ENCODE results near the gene HOXA2.

HOXA2 gene

DNA sequence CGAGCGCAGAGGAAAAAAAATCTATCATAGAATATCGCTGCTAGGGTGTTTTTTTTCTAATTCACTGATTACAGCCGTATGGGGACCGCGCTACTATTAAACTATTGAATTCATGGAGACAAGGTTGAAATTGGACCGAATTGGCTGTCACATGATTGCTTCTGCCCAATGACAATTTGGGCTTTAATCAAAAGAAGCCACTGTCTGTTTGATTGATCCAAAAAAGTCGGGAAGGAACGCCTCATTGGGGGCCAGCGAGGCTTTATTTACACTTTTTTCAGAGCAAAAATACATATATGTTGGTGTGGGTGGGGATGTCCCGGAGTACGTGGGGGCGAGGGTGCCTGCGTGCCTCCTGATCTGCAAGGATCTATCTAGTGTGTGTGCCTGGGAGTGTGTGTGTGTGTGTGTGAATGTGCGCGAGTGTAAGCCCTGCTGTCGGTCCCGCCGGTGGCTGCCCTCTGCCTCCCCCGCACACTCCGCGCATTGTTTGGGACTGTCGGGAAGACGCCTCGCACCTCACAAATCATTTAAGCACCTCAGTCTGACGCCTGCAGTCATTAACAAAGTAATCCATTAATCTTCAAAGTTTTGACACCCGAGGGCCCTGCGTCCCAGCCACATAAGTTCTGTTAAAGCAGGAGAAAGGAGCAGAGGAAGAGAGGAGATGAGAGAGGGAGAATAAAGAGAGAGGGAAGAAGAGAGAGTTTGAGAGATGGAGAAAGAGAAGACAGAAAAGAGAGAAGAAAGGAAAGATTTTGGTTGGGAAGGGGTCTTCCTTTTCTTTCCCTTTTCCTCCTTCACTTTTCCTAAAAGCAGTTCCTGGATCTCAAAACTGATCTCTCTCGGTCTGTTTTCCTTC, at the start of gene HOXA2:
TSS of gene HOXA2 (minus strand) at position 103 of the 862 bp plus-strand sequence. CDS start 183 bp downstream, outside the sequence.
- DNase-seq, result no peak

DNA sequence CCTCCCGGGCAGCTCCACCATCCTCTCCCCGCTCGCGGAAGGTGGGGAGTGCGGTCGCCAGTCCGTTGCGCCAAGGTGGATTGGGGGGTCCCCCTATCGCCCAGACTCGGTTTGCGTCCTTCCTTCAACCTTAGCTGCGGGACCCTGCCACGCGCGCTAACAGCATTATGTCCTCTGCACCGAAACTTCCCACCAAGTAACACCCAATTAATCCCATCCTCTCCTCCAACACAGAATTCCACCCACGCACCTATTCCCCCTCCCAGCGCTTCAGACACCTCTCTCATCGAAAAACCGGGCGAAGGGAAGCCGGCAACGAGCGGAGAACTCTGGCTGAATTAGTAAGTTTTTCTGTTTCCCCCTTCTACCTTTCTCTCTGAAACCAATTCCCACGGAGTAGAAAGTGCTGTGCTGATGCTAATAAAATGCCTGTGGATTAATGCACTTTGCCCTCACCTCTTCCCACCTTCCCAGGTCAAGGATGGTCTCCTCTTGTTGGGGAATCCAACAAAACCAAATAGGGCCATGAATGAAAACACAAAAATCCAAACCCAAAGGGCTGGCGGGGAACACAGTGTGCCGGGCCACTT, 49.0 kb upstream of the HOXA2 start:
- no peak for DNase-seq

DNA sequence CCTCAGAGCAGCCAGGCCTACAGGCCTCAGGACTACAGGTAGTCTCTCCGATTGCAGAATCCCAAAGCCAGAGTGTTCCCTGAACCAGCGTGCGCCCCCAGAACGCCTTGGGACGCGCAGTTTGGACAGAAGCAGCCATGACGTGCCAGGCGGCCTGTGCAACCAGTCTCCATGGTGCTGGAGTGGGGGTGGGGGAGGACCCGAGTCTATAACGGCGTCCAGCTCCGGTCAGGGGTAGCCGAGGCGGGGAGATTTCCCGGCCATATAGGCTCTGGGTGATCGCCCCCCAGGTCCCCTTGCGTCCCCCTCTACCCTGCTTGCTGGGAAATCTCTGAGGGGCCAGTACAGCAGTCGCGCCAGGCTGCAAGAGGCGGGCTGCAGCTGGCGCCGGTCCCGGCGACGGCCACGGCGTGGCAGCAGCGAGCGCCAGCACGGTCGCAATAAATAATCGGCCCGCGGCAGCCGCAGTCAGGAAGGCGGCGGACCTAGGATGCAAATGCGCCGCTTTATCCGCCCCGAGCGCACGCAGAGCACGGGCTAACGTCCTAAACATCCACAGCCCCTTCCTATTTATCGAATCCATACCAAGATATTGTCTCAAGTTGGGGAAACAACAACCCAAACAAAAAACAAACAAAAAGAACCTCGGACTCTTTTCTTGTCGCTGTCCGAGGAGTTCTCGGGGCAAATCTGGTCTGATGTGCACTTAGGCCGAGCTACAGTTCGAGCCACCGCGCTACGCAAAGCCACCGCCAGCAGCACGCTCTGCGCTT, 48.3 kb upstream of the HOXA2 start:
- no peak for DNase-seq

DNA sequence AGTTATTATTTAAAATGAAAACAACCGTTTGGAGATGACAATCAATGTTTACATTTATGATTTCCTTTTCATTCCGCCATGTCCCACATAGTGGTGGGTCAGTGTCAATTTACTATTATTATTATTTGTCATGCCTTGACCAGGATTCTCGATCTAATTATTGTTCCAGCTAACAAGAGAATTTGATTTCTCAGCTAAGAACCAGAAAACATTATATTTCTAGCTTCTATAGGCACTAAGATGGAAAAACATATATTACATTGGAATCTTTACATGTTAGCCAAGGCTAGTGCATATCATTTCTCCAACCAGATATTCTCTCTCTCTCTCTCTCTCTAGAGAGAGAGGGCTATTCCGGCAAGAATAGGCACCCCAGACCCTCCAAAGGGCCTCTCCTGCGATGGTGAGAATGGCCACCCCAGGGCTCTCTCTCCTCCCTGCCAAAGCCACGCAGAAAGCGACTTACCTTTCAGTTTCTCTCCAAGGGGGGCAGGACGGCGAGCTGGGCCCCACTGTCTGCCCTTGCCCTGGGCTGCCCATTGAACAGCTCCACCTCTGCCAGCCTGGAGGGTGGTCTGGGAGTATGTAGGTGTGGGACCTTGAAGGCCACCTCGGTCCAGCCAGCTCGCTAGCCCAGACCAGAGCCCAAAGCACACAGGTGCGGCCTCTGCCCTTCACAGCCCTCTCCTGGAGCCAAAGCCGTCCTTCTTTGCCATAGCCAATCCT, 47.5 kb upstream of the HOXA2 start:
- no peak for DNase-seq

DNA sequence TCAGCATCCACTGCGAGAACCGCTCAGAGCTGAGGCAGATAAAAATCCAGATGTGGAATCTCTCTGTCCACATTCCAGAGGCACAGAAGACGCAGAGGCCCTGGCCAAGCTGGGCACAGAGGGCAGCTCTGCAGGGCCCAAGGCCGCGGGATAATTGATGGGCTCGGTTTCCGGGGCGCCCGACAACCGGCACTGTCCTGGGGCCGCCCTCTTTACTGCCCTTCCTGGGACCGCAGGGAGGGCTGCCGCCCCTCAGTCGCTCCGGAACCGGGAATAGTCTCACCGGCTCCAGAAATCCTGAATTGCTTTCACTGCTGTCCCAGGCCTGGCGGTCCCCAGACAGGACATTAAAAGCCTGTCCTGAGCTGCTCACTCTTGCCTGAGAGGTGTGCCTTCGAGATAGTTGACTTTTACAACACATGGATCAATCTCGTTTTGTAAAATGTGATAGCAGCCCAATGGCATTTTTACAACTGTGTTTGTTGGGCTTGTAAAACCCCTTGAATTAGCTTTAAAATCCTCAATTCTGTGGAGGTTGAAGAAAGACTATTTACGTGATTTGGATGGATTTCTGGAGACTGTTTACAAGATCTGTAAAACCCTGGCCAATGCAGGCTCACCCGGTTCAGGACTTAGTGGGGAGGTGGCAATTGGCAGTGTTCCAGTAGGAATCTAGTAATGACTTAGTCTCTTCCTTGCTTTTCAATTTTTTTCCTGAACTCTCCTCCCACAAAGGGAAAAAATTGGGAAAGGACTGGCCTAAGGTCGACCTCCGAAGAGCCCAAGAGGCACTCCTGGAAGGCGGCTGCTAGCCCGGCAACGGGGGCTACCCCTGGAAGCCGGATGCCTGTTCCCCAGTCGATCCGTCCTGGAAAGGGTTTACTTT, 46.5 kb upstream of the HOXA2 start:
- no peak for DNase-seq

DNA sequence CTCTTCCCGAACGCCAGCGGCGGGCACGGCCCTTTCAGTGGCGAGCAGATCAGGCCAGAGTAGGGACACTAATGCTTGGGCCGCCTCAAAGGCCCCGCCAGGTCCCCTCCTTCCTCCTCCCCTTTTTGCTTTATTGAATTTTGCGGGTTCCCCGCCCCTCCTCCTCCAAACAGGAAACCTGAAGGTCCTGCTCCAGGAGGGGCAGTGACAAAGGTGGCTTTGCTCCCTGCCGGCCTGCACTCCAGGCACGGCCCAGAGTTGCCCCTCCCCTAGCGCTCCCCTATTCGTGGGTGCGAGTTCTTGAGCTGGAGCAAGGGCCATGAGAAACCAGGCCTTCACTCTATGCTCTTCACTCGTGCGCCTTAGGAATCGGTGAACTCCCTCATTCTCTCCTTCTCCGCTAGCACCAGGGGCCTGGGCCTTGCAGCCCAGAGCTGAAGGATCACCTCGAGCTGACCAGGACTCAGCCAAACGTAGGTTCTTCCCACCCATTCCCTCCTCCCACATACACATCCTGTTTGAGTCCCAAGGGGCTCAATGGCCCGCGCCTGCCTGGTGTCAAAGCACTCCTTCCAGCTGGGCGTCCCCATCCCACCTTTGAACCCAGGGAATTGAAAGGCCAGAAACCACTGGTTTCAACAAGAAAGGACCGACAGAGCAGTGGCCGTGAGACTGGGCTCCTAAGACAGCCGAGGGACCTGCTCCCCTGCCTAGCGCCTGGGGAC, 45.7 kb upstream of the HOXA2 start:
- DNase-seq, result no peak

DNA sequence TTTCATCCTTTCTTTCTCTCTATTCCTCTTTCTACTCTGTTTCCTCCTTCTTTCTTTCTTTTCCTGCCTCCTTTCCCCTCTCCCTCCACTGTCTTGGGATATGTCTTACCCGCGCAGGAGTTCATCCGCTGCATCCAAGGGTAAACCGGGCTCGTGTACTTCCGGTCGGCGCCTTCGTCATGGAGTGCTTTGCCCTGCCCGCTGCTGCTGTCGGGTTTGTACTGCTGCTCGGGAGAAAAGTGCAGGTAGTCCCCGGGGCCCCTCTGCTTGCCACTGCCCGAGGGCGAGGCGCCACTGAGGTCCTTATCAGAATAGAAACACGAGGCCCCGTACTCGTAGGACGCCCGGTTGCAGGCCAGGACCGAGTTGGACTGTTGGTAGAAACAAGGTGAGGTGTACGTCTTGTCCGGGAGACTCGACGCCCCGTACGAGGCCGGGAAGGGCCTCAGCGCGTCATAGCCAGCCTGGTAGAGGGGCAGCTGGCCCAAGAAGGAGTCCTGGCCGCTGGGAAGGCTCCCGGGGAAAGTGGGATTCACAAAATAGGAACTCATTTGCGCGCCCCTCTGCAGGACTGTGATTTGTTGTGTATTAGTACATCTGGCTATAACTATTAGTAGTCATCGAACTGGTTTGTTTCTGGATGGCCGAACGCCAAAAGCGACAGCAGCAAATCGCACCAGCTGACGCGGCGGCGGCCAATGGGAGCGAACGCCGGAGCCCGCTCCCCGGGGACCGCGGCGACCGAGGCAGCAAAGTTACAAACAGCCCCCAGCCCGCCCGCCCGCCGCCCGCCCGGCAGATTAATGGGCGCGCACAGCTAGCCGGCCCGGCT, 44.9 kb upstream of the HOXA2 start, which contains the start of gene HOXA6:
TSS of gene HOXA6 (minus strand) at position 576 of the 832 bp plus-strand sequence. CDS start at position 551, 25 bp downstream.
- DNase-seq, result no peak

DNA sequence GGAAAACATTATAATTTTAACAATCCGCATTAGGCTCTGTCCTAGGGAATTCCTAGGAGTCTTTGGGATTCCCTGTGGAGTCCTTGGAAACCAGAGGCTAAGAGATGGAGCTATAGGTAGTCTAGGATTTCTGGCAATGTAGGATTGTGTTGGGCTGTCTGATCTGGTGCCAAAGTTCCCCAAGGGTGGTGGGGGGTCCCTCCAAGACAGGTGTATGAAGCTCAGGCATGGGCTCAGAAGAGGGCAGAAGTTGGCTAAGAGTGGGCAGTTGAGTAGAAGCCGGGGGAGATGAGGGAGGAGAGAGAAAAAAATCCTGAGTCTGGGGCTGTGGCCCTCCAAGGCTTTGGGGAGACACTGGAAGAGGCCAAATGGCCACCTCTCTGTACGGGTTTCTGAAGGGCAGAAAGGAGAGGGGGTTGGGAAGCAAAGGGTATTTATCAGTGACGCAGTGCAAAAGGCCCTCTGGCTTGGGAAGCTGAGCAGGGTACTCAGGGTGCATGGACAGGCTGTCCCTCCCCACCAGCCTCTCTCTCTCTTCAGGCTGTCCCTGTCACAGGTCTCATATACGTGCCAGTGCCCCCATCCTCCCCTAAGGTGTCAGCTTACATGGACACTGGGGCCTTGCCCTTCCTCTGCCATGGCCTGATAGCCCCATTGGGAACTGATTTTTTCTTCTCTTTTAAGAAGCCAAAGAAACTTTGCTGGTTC, 44.2 kb upstream of the HOXA2 start:
- no peak for DNase-seq

DNA sequence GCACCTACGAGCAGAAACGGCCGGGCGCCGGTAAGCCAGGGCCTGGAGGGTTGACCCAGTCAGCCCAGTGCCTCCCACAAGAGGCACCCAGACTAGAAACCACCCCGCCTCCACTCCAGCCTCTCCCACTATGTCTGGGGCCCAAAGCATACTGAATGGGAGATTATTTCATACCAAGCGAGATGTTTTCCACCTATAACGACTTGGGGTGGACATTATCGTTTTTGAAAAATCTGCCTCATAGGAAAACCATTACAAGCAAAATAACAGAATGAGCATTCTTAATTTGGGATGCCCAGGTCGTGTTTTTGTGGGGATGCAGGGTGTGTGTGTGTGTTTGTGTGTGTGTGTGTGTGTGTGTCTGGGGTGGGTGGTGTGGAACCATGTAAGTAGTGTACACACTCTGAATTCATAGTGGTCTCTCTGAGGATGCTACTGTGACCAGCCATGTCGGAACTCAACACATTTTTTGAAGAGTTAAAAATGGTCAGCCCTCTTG, 43.5 kb upstream of the HOXA2 start:
- DNase-seq, result no peak

DNA sequence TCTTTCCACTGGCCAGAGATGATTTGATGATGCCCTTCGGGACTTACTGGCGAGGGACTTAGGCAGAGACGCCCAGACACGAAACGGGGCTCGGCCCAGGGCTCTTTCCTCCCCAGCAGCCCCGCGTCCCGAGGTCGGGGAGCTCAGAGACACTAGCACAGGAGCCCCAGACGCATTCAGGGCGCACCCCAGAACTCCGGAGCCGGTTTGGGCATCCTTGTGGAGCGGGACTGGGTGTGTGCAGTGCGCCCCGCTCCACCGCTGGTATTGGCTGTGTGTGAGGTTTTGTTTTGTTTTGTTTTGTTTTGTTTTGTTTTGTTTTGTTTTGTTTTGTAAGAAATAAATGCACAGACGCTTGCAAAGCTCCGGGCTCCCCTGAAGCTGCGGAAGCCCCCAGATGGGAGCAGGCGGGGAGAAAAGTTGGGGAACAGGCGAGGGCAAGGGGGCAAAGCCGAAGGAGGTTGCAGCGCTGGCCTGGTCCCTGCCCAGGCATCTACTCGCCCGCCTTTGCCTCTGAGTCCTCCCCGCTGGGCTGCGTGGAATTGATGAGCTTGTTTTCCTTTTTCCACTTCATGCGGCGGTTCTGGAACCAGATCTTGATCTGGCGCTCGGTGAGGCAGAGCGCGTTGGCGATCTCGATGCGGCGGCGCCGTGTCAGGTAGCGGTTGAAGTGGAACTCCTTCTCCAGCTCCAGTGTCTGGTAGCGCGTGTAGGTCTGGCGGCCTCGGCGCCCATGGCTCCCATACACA, 42.9 kb upstream of the HOXA2 start:
- DNase-seq, result no peak

DNA sequence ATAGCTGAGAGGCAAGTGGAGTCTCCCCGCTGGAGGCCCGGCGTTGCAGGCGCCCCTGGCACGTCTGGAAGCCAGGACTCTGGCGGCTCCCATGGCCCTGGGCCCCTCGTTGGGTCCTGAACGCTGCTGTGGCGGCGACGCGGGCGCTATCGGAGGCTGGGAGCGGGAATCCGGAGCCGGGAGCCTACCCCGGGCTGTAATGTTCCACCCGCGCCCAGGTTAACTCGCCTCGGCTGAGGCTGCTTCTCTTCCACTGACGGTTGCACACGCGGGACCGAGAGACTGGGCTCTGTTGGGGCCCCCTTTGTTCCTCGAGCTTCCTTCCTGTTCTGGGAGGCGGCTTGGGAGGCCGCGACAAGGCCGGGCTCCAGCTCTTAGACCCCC, 42.3 kb upstream of the HOXA2 start:
- DNase-seq, result no peak

DNA sequence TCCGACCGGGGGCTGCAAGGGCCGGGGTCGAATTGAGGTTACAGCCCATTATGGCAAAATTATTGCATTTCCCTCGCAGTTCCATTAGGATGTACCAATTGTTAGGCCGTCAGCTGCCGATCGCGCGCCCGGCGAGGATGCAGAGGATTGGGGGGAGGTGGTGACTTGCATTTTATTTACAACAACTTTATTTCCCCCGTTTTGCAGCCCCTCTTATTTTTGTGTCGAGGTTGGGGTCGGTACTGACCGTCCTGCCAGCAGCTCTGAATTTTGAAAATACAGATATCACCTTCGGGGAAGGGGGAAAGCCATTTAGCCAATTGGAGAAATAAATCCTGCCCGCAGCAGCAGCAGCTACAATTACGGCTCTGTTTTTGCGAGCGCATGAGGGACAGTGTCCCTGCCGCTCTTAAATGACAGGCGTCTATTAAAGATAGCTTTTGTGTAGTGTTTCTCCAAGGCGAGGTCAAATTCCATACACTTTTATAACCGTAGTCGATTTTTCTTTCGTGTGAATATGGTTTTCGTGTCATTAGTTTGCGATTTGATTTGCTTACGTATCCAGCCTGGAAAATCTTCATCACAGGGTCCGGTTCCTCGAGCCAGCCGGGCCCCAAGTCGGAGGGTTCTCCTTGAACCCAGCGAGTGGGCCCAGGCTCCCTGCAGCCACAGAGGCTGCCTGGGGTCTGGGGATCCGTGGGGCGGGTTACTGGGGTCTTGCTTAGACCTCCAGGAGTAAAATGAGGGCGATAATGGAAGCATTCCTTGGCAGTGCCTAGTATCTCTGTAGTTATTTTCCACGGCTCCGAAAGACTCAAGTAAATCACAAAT, 41.7 kb upstream of the HOXA2 start:
- DNase-seq, result no peak

DNA sequence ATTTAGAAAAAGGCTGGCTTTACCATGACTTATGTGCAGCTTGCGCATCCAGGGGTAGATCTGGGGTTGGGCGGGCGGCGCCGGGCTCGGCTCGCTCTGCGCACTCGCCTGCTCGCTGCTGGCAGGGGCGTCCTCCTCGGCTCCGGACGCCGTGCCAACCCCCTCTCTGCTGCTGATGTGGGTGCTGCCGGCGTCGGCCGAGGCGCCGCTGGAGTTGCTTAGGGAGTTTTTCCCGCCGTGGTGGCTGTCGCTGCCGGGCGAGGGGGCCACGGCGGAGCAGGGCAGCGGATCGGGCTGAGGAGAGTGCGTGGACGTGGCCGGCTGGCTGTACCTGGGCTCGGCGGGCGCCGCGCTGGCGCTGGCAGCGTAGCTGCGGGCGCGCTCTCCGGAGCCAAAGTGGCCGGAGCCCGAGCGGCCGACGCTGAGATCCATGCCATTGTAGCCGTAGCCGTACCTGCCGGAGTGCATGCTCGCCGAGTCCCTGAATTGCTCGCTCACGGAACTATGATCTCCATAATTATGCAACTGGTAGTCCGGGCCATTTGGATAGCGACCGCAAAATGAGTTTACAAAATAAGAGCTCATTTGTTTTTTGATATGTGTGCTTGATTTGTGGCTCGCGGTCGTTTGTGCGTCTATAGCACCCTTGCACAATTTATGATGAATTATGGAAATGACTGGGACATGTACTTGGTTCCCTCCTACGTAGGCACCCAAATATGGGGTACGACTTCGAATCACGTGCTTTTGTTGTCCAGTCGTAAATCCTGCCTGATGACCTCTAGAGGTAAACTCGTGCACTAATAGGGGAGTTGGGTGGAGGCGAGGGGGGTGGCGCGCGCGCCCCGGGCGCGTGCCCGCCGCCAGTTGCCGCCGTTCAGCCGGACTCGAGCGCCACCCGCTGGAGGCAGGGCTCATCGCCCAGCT, 40.8 kb upstream of the HOXA2 start, which contains the start of gene HOXA5:
TSS of gene HOXA5 (minus strand) at position 659 of the 927 bp plus-strand sequence. CDS start at position 585, 74 bp downstream.
- DNase-seq, result peak; percentile 62

DNA sequence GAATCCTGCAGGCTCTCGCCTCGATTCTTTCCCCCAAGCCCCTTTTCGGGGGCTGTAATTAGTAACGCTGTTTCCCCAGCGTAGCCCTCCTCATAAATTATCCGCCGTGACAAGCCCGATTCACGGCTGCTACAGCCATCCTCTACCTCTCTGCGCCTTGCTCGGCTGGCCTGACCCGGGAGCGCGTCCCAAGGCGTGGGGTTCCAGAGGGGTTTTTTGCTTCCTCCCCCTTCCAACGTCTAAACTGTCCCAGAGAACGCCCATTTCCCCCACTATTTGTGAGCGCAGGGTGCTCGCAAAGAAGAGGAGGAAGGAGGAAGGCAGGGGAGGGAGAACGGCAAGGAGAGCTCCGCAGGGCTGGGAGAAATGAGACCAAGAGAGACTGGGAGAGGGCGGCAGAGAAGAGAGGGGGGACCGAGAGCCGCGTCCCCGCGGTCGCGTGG, 40.1 kb upstream of the HOXA2 start:
- no peak for DNase-seq

DNA sequence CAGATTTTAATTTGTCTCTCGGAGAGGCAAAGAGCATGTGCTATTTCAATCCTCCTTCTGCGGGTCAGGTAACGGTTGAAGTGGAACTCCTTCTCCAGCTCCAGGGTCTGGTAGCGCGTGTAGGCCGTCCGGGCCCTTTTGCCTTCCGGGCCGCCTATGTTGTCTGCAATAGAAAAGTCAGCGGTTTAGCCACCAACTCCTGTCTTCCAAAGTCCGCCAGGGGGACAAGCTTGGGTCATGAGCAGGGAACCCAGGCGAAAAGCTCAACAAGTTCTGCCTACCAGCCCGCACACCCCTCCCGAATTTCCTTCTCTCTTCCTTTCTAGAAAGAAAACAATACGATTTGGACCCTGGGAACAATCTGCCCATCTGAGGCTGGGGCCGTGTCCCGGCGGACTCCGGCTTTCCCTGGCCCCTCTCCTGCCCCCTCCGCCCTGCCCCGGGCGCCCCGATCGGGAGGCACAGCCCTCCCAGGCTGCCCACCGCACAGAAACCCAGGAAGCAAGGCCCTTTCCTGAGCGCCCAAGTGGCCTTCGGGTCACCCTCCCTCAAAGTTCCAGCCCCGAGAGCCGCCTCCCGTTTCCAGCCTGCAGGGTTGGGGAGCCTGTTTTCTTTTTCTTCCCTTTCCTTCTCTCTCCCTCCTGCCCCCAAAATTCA, 39.6 kb upstream of the HOXA2 start:
- no peak for DNase-seq

Measured in NCI-H1417 treated with DMSO at 0.1 percent for 48 hours (cell line).